Suprapubic skin (tissue), 3 donors: Measurements from ENCODE around the gene NUP42.

Experiments used
- EP300 ChIP-seq: sonication (generic); formaldehyde crosslinking; IDR thresholded peaks from one replicate; pipeline ENCODE4 v1.6.1; 2017; ENCODE audit warnings: antibody characterized with exemption
- TF ChIP-seq, protein P1 (sequence below), 2 donors: fragments of 200-600 bp in 1 of 2; fragments of 450-650 bp in 1 of 2; sonication (generic) in 1 of 2; IDR thresholded peaks; one replicate each; pipeline ENCODE4 v1.5.1; 2016 to 2019; ENCODE audit warnings: antibody characterized with exemption in 2 of 2, mild to moderate bottlenecking in 1 of 2, moderate library complexity in 1 of 2

DNA sequence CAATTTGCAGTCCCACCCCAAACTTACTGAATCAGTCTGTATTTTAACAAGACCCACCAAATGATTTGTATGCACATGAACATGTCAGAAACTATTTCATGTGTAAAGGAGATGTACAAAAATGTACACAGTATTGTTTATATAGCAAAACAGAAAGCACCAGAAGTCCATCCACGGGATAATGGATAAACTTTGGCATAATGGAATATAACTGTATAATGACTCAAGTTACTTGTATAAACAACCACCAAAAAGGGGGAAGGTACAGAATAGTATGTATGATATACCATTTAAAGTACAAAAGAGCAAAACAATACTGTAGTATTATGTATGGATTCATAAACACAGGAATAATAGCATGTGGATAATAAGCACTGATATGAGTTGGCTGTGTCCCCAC lies 22.4 kb downstream of the NUP42 start:
- no peak for TF ChIP-seq EP300
- TF ChIP-seq, protein P1, sequence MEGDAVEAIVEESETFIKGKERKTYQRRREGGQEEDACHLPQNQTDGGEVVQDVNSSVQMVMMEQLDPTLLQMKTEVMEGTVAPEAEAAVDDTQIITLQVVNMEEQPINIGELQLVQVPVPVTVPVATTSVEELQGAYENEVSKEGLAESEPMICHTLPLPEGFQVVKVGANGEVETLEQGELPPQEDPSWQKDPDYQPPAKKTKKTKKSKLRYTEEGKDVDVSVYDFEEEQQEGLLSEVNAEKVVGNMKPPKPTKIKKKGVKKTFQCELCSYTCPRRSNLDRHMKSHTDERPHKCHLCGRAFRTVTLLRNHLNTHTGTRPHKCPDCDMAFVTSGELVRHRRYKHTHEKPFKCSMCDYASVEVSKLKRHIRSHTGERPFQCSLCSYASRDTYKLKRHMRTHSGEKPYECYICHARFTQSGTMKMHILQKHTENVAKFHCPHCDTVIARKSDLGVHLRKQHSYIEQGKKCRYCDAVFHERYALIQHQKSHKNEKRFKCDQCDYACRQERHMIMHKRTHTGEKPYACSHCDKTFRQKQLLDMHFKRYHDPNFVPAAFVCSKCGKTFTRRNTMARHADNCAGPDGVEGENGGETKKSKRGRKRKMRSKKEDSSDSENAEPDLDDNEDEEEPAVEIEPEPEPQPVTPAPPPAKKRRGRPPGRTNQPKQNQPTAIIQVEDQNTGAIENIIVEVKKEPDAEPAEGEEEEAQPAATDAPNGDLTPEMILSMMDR (IDR thresholded peaks at IDR 0.05), result no peak
